ENCODE data around the gene PANK2.

DNA sequence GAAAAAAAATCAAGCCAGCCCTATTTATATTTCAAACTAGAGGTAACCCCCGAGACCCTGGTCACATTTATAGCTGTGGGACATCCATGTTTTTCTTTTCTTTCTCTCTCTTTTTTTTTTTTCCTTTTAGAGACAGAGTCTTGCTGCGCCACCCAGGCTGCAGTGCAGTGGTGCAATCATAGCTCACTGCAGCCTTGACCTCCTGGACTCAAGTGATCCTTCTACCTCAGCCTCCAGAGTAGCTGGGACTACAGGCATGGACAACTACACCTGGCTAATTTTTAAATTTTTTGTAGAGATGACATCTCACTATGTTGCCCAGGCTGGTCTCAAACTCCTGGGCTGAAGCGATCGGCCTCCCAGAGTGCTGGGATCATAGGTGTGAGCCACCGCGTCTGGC lies 30.5 kb upstream of the PANK2 start:
- TF ChIP-seq, protein P1, sequence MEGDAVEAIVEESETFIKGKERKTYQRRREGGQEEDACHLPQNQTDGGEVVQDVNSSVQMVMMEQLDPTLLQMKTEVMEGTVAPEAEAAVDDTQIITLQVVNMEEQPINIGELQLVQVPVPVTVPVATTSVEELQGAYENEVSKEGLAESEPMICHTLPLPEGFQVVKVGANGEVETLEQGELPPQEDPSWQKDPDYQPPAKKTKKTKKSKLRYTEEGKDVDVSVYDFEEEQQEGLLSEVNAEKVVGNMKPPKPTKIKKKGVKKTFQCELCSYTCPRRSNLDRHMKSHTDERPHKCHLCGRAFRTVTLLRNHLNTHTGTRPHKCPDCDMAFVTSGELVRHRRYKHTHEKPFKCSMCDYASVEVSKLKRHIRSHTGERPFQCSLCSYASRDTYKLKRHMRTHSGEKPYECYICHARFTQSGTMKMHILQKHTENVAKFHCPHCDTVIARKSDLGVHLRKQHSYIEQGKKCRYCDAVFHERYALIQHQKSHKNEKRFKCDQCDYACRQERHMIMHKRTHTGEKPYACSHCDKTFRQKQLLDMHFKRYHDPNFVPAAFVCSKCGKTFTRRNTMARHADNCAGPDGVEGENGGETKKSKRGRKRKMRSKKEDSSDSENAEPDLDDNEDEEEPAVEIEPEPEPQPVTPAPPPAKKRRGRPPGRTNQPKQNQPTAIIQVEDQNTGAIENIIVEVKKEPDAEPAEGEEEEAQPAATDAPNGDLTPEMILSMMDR (optimal IDR thresholded peaks at IDR 0.05 in 1 of 3, IDR thresholded peaks at IDR 0.05 in 1 of 3, conservative IDR thresholded peaks at IDR 0.05 in 1 of 3; ENCODE audit: extremely low read depth in 1 of 3, insufficient read depth in 2 of 3, low read length in 3 of 3), result no peak
- no peak for TF ChIP-seq EZH2 (IDR thresholded peaks at IDR 0.05; ENCODE audit: low read length)

Measured in keratinocyte (primary cell).